AG20443 (cell line): Measurements from ENCODE around the gene CAPN8.

Source experiments
- DNase-seq: peaks from one replicate; pipeline ENCODE4 v3.0.0; 2012; ENCODE audit warnings: low spot score, mixed read lengths

The CAPN8 gene

DNA sequence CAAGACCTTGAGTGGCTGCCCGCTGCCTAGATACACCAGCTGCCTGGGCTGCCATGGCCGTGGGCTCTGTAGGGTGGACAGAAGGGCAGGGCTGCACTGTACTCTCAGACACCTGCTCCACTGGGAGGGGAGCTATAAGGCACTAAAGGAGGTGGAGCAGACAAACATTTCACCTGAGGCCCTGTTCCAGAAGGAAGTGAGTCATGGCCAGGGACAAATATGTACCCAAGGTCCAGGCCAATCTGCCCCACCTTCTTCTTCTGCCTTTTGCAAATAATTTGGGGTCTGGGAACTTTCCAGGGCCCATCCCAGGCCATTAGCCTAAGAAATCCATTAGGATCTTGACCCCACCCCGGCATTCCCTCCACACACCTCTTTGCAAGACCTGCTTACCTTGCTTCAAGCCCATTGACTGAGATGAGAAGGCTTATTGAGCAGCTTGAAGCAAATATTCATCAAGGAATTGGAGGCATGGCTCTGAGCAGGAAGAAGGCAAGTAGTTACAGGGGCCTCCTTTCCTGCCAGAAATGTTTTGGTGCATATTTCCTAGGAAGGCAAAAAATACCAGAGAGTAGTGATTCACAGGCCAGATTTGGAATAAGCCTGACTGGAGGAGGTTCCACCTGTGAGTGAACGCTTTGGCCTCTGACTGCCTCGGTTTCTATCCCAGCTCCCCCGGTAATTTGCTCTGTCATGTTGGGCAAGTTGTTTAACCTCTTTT, at the start of gene CAPN8:
CAPN8 (minus strand) TSS at position 110 of the 721 bp plus-strand sequence; CDS start at position 55, 55 bp downstream.
- peak; percentile 40 for DNase-seq

DNA sequence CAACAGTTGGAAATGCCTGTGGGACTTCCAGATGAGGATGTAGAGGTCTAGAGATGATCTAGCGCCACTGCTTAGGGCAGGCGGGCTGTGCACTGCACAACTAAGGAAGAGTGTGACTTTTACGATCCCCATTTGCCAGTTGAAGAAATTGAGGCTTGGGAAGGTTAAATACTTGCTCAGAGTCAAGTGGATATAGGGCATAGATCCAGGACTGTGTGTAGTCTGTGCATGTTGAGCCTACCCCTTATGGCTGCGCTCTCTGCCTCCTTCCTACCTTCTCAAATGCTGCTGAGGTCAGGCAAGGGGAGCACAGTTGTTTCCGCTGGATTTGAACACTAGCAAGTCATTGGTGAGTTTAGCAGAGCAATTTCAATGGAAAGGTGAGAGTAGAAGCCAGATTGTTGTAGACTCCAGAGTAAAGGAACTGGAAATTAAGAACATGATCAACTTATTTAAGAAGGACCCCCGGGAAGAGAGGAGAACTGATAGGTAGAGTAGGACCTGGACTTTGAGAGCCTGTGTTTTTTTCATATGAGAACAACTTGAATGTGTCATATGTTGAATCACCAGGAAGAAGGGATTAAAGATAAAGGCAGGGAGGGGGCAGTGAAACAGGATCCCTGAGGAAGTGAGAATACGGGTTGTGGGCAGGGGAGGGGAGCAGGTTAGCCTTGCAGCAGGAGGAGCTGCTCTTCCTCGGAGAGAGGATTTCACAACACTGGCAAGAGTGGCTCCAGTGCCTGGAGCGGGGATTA, 49.5 kb upstream of the CAPN8 start:
- peak; percentile 51 for DNase-seq

DNA sequence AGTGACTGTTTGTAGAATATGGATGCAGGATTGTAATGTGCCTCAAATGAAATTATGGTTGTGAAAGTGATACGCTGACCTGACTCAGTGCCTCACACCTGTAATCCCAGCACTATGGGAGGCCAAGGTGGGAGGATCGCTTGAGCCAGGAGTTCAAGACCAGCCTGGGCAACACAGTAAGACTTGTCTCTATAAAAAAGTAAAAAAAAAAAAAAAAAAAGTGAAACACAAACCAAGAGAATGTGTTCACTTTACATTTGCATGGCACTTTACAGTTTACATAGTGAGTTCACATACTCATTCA, 48.9 kb upstream of the CAPN8 start:
- no peak for DNase-seq

DNA sequence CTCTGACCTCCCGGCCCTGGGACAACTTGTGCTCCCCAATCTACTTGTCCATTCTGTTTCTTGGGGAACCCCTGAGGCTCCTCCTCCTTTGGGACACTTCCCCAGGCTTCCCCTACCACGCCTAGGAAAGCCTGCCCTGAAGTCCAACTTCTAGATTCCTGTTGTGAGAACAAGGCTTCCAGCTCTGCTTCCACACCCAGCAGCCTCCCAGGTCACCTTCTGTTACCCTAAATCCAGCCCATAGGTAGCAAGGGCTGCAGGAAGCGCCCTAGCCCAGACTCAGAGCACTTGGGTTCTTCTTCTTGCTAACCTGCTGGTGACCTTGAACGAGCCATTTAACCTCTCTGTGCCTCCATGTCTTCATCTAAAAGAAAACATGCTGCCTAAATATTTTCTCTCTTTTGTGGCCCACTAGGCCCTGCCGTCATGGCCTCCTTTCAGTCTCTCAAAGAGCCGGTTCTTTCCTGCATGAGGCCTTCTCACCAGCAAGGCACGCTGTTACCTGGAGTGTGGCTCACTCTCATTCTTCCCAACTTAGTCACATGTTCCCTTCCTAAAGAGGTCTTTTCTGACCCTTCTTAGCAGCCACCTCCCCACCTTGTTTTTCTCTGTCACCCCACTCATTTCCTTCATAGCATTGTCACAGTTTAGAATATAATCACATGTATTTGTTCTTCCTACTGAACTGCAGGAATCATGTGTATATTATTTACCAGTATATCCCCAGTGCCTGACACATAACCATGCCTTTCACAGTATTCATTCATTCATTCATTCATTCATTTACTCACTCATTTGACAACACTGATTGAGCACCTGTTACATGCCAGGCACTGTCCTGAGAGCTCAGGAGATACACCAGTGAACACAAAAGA, 48.3 kb upstream of the CAPN8 start:
- DNase-seq, result no peak

DNA sequence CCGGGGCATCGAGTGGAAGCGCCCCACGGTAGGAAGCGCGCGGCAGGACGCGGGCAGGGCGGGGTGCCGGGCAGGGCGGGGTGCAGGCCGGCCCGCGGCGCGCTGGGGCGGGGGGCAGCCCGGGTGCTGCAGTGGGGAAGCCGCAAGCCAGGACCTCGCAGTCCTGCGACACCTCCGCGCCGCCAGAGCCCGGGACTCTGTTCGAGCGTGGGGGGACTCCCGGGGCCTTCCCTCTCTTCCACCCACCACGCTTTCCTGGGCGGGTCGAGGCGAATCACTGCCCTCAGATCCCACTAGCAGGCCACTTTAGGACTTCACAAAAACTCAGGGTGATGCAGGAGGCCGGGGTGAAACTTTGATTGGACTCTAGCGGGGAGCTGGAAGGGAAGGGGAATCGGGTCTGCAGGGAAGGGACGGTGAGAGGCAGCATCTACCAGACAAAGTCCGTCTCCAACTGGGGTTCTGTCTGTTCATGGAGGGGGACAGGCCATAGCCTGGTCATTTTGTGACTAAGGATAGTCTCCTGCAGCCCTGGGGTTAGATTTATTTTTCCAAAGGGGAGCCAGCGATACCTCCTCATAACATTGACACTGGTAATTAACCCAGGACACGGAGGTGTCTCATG, 47.5 kb upstream of the CAPN8 start:
- DNase-seq, result peak; percentile 38

DNA sequence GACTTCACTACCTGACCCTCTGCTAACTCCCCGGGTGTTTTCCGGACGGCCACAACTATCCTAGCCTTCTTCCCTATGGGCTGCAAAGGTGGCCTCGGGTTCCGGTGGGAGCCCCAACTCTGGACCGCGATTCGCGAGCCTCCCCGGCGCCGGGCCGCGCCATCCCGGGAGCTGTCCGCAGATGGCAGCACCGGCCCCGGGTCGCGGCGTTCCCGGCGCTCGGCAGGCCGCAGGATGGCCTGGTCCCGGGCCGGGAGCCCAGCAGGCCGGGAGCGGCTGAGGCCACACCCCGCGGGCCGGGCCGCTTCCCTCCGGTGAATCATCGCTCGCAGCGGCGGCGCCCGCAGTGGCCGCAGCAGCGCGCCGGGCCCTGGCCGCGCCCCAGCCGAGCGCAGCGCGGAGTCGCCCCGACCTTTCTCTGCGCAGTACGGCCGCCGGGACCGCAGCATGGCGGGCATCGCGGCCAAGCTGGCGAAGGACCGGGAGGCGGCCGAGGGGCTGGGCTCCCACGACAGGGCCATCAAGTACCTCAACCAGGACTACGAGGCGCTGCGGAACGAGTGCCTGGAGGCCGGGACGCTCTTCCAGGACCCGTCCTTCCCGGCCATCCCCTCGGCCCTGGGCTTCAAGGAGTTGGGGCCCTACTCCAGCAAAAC, 46.8 kb upstream of the CAPN8 start, which contains the start of gene CAPN2:
CAPN2 (plus strand) TSS at position 346 of the 656 bp plus-strand sequence; CDS start at position 448, 102 bp downstream.
- peak; percentile 97 for DNase-seq

DNA sequence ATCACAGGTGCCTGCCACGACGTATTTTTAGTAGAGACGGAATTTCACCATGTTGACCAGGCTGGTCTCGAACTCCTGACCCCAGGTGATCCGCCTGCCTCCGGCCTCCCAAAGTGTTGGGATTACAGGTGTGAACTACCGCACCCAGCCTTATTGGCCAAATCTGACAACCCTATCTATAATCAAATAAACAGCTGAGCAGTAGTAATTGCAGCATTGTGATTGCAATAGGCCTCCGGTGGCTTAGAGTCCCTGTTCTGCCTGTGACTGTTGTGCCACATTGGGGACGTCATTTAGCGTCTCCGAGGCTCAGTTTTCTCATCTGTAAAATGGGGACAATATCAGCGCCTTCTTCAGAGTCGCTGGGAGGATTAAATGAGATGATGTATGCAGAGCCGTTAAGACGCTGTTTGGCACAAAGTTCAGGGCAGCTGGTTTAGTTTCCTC, 46.3 kb upstream of the CAPN8 start:
- DNase-seq, result no peak

DNA sequence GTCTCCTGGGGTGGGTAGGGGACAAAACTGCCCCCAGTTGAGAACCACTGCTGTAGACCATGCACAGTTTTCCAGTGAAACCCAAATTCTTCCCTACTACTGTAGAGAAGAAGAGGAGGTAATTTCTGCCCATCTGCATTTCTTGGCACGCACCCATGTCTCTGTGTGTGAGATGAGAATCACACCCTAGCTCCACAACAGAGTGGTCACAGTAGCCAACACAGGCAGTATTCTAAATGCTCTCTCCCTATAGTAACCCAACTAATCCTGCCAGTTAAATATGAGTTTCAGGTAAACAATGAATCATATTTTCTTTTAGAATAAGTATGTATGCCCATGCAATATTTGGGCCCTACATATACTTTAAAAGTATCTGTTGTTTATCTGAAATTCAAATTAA, 45.7 kb upstream of the CAPN8 start:
- no peak for DNase-seq

GRCh38 chr1:223710179-223711133, 45.0 kb upstream of the CAPN8 start:
- no peak for DNase-seq

GRCh38 chr1:223709598-223709997, 44.1 kb upstream of the CAPN8 start:
- DNase-seq, result no peak

- no peak for DNase-seq
These were observed 43.3 kb upstream of the CAPN8 start for GRCh38 chr1:223708651-223709268.

GRCh38 chr1:223708001-223708359, 42.5 kb upstream of the CAPN8 start:
- DNase-seq, result no peak

- peak; percentile 84 for DNase-seq
These were observed 41.9 kb upstream of the CAPN8 start for GRCh38 chr1:223707256-223708000.

DNA sequence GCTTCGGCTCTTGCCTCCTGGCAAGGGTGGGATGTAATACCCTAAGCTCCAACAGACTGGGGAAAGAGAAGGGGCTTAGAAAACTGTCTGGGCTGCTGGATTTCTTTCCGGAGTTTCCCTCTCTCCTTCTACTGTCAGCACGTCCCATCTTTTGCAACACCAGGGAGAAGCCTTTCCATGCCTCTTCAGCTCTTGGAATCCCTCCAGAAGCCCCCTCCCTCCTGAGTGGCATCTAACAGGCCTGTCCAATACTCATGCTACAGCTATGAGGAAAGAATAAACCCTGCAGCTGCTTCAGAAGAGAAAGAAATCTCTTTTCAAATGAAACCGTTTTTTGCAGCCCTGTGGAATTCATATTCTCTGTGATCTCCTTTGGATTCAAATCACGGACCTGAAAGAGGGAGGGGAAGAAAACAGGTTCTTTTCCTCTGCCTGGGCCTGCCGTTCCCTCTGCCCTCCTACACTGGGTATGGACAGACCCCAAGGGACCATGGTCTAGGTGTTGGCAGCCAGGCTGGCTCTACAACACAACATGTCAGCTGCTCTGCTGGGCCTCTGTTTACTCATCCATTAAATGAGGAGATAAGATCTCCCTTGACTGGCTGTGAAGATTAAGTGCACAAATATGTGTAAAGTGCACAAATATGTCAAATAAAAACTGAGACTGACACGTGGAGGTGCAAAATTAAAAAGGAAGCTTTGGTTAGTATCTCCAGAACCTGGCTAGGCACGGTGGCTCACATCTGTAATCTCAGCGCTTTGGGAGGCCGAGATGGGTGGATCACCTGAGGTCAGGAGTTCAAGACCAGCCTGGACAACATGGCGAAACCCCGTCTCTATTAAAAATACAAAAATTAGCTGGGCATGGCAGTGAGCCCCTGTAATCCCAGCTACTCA, 40.8 kb upstream of the CAPN8 start:
- DNase-seq, result peak; percentile 47

DNA sequence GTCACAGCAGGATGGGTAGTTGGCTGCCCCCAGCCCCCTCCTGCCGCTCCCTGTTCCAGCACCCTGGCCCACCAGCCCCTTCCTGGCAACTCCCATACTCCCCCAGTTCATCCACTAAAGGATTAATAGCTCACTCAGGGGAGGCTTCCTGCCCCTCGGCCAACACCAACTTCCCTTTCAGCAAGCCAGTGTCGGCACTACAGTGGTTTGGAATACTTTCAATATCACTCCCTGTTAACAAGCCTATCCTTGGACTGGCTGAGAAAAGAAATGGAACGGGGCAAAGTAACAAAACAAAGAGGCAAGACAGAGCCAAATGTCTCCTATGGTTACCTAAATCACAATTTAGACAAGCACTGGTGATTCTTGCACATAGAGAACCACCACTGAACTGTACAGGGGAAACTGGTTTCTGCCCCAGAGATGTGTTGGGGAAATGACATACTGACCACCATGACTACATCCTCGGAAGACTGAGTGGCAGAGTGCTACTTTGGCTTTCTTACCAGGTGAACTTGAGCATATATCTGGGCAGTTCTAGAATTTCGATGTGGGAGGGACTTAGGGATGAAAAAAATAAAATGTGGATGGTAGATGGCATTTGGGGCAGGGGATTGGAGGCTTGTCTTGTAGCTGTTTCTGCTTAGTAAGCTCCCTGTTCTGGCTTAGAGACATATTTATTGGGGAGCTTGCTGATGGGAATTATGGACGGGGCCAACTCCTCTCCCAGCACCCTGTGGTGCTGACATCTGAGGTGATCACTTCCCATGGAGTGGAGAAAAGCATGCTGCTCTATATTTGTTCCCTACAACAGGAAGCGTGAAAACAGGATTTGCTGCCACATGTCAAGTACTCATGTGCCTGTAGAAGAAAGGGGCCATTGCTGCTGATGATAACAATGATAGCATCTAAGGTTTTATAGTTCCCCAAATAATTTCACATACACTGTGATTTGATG, 39.7 kb upstream of the CAPN8 start:
- DNase-seq, result no peak

- DNase-seq, result no peak
These were observed 38.1 kb upstream of the CAPN8 start for GRCh38 chr1:223703668-223704013.
